Stimulated activated CD4-positive, alpha-beta T cell treated with anti-CD3 and anti-CD28 coated beads, TNF-alpha, amount 100 ng/mL, for 24 hours (primary cell): ENCODE data around the gene GATM.

ENCODE experiments used
- DNase-seq, 3 experiments: peaks; one replicate each; pipeline ENCODE4 v3.0.0-alpha.2; 2020; ENCODE audit warnings: low read depth in 3 of 3

The GATM gene

GRCh38 chr15:45378149-45378912 is at the start of gene GATM:
Gene GATM (minus strand): TSS chr15:45378544. CDS start chr15:45378453, 91 bp downstream.
- DNase-seq, result peak in 2 of 3 experiments; percentile 19 to 50

GRCh38 chr15:45427085-45427484 is 48.7 kb upstream of the GATM start:
- no peak for DNase-seq

GRCh38 chr15:45425135-45425534 is 46.8 kb upstream of the GATM start:
- DNase-seq, result no peak

- no peak for DNase-seq
Measured at GRCh38 chr15:45424429-45424828, 46.1 kb upstream of the GATM start.

- DNase-seq, result no peak
Measured at GRCh38 chr15:45417303-45417950, 39.1 kb upstream of the GATM start.

GRCh38 chr15:45414215-45414885 is 36.0 kb upstream of the GATM start:
- DNase-seq, result no peak

GRCh38 chr15:45409596-45409995 is 31.3 kb upstream of the GATM start:
- DNase-seq, result no peak

GRCh38 chr15:45407786-45408185 is 29.4 kb upstream of the GATM start:
- DNase-seq, result no peak

- peak in 2 of 3 experiments; percentile 9 to 14 for DNase-seq
Measured at GRCh38 chr15:45402955-45403877, 24.9 kb upstream of the GATM start.

GRCh38 chr15:45402162-45402954 is 24.0 kb upstream of the GATM start:
- peak; percentile 91 to 95 (median 93) for DNase-seq

- no peak for DNase-seq
Measured at GRCh38 chr15:45401665-45402161, 23.4 kb upstream of the GATM start.

GRCh38 chr15:45399381-45400212 is 21.3 kb upstream of the GATM start:
- DNase-seq, result no peak

GRCh38 chr15:45397116-45397665 is 18.8 kb upstream of the GATM start:
- no peak for DNase-seq

- no peak for DNase-seq
Measured at GRCh38 chr15:45395943-45396342, 17.6 kb upstream of the GATM start.

- DNase-seq, result no peak
Measured at GRCh38 chr15:45394681-45395080, 16.3 kb upstream of the GATM start.

GRCh38 chr15:45393851-45394250 is 15.5 kb upstream of the GATM start:
- DNase-seq, result no peak

GRCh38 chr15:45392584-45392855 is 14.2 kb upstream of the GATM start:
- no peak for DNase-seq

GRCh38 chr15:45391746-45392583 is 13.6 kb upstream of the GATM start:
- DNase-seq, result no peak

GRCh38 chr15:45389351-45389750 is 11.0 kb upstream of the GATM start:
- no peak for DNase-seq
